ENCODE data around the gene TWF1.
"Not testable (repeated sequence)": the region's sequence is repeated elsewhere in the genome, so short reads cannot be mapped to it uniquely, and the experiment has no call there.

The TWF1 gene

GRCh38 chr12:43805860-43806736 is at the start of gene TWF1:
Gene TWF1 (minus strand): TSS chr12:43806317. CDS start chr12:43806245, 72 bp downstream.
- no peak for FAIRE-seq

DNA sequence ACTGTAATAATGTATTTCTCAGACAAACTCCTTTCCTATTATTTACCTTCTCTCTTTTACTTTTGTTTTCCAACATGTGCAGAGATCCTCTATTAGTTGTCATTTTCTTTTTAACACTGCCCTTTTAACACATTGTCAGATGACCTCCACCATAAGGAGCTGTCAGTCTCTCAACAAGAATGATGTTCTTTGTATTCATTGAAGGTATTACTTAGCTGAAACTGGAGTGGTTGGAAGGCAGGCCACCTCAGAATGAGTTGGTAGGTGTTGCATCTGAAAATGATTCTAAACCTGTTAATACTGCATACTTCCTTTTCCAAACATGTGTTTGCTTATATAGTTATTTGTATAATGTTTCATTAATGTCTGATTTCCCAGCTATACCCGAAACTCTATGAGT is 46.6 kb upstream of the TWF1 start:
- no peak for FAIRE-seq

DNA sequence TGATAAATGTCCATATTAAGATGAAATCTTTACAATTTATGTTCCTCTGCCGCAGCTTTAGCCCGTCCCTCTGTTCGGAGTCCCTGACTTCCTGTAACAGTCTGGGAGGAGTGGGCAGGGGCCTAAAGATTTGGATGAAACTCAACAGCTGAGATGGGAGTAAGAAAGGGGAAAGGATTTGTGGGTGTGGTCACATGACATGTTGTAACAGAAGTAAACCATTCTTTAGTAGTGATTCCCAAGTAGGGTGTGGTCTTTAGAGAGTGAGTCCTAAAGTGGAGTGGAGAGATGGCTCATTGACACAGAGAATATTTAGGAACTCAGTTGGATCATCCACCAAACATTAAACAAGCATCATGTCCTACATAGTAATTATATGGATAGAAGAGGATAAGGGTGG is 42.7 kb upstream of the TWF1 start:
- no peak for FAIRE-seq

DNA sequence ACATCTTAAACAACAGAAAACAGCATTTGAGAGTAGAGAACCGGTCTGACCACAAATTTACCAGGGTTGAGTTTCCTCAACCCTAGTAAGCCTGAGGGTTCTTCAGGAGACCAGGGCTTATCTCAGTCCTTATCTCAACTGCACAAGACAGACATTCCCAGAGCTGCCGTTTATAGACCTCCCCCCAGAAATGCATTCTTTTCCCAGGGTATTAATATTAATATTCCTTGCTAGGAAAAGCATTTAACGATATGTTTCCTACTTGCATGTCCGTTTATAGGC is 42.0 kb upstream of the TWF1 start:
- no peak for FAIRE-seq

GRCh38 chr12:43847425-43848225 is 41.5 kb upstream of the TWF1 start:
- not testable (repeated sequence) for FAIRE-seq

DNA sequence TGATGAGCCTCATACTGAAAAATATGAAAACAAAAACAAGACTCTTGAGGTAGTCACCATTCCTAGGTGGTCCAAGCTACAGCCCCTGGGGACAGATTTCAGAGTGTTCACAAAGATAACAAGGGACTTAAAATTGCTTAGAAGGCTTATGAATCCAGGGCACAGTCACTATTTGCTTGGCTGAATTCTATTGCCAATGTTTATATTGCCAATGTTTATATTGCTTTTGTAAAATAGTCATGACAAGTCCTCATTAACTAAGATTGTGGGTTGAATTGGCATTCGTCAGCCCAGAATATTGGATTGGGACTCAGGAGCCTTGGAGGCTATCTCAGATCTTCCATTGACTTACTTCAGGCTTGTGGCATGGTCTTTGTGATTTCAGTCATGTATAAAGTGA is 36.1 kb upstream of the TWF1 start:
- FAIRE-seq, result no peak

DNA sequence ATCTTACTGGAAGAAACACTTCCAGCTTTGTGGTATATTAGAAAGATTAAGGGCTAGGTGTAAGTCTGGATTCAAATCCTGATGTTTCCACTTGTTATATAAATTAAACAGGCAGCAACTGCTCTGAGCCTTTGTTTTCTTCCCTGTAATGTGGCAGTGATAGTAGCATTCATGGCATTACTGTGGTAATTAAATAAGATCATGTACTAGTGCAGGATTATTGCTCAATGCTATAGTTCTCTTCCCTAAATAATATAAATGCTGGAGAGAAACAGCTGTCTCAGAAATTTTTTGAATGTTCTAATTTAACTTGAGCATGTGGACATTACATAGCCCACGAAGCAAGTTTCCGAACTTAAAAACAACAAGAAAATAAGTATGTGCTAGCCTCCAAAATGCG is 35.1 kb upstream of the TWF1 start:
- FAIRE-seq, result no peak

- FAIRE-seq, result no peak
Observed at GRCh38 chr12:43840338-43840737, 34.2 kb upstream of the TWF1 start.

DNA sequence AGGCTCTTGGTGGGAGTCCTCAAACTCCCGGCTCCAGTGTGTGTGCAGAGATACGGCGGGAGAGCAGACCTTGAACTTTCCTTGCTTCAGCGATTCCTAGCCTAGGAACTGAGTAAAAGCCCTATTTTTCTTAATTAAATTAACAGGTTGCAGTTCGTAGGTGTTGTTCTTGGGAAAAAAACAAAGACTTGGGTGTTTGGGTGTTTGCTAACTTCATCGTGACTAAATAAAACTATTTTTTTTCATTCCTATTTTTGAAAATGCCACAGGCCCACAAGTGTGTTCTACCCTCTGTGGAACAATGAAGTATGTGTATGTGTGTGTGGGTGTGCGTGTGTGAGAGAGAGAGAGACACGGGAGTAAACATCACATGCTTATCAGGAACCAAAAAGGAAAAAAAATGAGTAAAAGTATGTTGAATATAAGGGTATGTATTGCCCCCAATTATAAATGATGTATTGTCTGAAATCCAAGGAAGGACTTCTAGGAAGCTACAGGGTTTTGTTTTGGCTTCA is 30.4 kb upstream of the TWF1 start:
- FAIRE-seq, result no peak

- no peak for FAIRE-seq
Observed at GRCh38 chr12:43835656-43836474, 29.7 kb upstream of the TWF1 start, which contains the start of gene TMEM117. Gene TMEM117 (plus strand): TSS chr12:43836081.

DNA sequence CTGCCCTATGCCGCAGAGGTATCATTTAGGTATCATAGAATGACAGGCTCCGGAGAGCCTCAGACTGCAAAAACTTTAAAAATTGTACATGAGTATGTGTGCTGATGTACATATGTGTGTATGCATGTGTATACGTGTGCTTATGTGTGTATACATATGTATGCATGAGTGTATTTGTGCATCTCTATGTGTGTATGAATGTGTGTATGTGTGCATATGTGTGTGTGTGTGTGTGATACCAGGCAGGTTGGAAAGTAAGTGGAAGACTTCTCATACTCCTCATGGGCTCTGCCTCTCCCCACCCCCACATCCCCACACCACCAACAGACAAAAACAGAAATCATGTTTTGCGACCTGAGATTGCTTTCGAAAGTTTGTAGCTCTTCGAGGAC is 29.1 kb upstream of the TWF1 start:
- FAIRE-seq, result no peak

GRCh38 chr12:43832463-43833168 is 26.5 kb upstream of the TWF1 start:
- no peak for FAIRE-seq

DNA sequence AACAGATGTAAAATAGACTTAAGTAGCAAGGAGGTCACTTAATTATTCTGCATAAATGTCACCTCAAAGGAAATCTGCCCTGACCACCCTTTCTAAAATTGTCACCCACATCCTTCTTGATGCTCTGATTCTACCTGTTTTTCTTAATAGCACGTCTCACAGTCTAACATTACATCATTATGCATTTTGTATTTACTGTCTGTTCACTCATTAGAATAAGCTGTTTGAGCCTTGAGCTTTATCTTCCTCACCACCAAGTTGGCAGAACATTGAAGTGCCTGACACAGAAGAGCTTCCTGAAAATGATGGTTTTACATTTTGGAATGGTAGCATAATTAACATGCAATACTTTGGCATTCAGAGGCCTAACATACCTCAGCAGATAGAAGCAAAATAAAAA is 21.0 kb upstream of the TWF1 start:
- no peak for FAIRE-seq

- no peak for FAIRE-seq
Observed at GRCh38 chr12:43826681-43827080, 20.6 kb upstream of the TWF1 start.

DNA sequence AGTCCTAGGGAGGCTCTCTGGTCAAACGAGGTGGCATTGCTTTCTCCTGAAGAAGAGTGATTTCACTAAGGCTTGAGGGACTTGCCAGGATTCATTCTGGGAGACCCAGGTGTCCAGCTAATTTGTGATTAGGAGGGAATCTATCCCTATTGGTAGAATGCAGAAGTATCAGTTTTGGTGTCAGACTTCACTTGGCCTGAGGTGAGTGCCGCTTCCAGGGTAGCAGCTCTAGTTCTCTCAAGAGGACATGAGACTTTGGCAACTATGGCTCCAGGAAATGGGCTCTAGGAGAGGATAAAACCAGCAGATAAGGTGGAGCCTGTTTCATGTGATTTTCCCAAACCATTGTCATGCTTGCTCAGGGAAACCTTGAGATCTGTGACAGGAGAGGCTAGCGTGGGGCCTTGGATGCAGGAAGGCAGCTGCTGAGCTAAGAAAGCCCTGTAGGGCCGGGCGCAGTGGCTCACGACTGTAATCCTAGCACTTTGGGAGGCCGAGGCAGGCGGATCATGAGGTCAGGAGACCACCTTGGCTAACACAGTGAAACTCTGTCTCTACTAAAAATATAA is 18.2 kb upstream of the TWF1 start:
- no peak for FAIRE-seq

- no peak for FAIRE-seq
Observed at GRCh38 chr12:43816168-43816567, 10.1 kb upstream of the TWF1 start.

- no peak for FAIRE-seq
Observed at GRCh38 chr12:43815416-43815815, 9.3 kb upstream of the TWF1 start.

DNA sequence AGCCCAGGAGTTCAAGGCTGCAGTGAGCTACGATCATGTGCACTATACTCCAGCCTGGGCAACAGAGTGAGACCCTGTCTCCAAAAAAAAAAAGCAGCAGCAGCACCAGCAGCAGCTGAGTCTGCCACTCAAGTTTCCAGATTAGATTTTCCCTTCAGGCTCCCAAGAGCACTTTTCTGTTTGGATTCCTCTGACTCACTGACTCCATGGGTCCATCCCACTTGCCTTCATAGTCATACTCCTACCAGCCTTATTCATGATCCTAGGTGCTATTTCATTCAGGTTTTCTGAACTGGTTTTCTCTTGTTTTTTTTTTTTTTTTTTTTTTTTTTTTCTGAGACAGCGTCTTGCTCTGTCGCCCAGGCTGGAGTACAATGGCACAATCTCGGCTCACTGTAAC is 6.8 kb upstream of the TWF1 start:
- FAIRE-seq, result no peak

DNA sequence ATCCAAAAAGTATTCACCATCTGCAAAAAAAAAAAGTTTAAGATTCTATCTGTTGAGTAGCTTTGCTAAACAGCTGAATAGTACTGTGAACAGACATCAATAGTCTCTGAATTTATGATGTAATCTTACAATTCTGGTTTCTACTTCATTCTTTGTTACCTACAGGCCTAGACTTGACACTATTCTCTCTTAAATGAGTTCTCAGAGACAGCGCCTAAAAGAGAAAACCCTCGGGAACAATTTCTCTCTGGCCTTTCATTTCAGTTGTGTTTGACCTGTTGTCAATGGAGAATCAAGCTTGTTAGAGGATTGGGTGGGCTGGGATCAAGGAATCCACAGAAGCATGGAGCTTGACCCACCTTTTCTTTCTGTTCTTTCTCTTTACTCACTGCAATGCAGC is 5.9 kb upstream of the TWF1 start:
- no peak for FAIRE-seq

- FAIRE-seq, result no peak
Observed at GRCh38 chr12:43807386-43807785, 1.3 kb upstream of the TWF1 start.

- FAIRE-seq, result peak; percentile 71
Observed at GRCh38 chr12:43806737-43807072, 588 bp upstream of the TWF1 start.

- peak; percentile 43 for FAIRE-seq
Observed at GRCh38 chr12:43805149-43805859, 813 bp downstream of the TWF1 start.
